Measurements from ENCODE around the gene CLCA4. TPM values are rescaled to one million over a fixed set of nuclear protein-coding genes. Genes with fewer than 3 reads are reported as not detected.

CLCA4 gene
- total and polyA plus RNA-seq, 10 of the 15 experiments (the other 5 are each of a cell fraction or from before 2014, with no cell fraction given) = 0.01 to 0.08 TPM; not detected in 8

GRCh38 chr1:86520789-86521521 is 25.9 kb upstream of the CLCA4 start:
- ATAC-seq (no peak), DNase-seq (ENCODE audit: low read depth, low spot score) (no peak), FAIRE-seq (no peak)
- Histone ChIP-seq H2AFZ (ENCODE audit: control insufficient read depth, low read depth, low read length) (no peak overlapping the region), H3K4me3 (no peak overlapping the region), H3K27me3 (replicated peaks in 1 of 2; ENCODE audit: control insufficient read depth in 2 of 2, insufficient read depth in 2 of 2, low read length in 1 of 2) (no peaks in the 10 kb centered on the region), H3K4me2 (ENCODE audit: control insufficient read depth, insufficient read depth) (no peak overlapping the region), H4K20me1 (ENCODE audit: control insufficient read depth, insufficient read depth) (no peaks in the 10 kb centered on the region), H3K9me3 (replicated peaks; ENCODE audit: control insufficient read depth, insufficient read depth, low read length) (no peaks in the 10 kb centered on the region), H3K9ac (ENCODE audit: control insufficient read depth, insufficient read depth, low read length) (no peak overlapping the region), H3K27ac (ENCODE audit: control insufficient read depth, insufficient read depth) (no peak overlapping the region), H3K4me1 (ENCODE audit: control insufficient read depth, insufficient read depth, low read length) (no peaks in the 10 kb centered on the region), H3K79me2 (ENCODE audit: control insufficient read depth, insufficient read depth, low read length) (no peaks in the 10 kb centered on the region), H3K36me3 (ENCODE audit: control insufficient read depth in 2 of 2, insufficient read depth in 2 of 2, low read length in 1 of 2) (no peaks in the 10 kb centered on the region)
- RAD21 ChIA-PET (ENCODE audit: unreplicated experiment) = no interaction called here
- POLR2A ChIA-PET = no interaction called here
- CTCF ChIA-PET = interaction anchor here (0.6 to 3.6 kb wide), 5 partner anchors 12 to 141 kb away, joined by 3 to 22 read pairs (median 5); no protein-coding TSS in a partner anchor
- SMC1A ChIA-PET (ENCODE audit: uncharacterized antibody, unreplicated experiment) = interaction anchor here (1.1 kb wide), 1 partner anchor 19 kb away, joined by 5 read pairs; no protein-coding TSS in a partner anchor
- intact Hi-C loops (cut with micrococcal nuclease; ENCODE audit: unreplicated experiment) = no loop called here
- TF ChIP-seq GATAD2B (conservative IDR thresholded peaks at IDR 0.05; ENCODE audit: low read depth) (no peak), YY1 (IDR thresholded peaks at IDR 0.05; ENCODE audit: low read depth, low read length) (no peak), CHD4 (IDR thresholded peaks at IDR 0.05) (no peak), CHD2 (IDR thresholded peaks at IDR 0.05; ENCODE audit: borderline replicate concordance, low read depth, low read length) (no peak), MYC (IDR thresholded peaks at IDR 0.05; ENCODE audit: insufficient read depth, insufficient read length, insufficient replicate concordance, low read length, severe bottlenecking) (no peak), NKRF (conservative IDR thresholded peaks at IDR 0.05) (no peak), POLR2AphosphoS2 (IDR thresholded peaks at IDR 0.05; ENCODE audit: low read depth, low read length) (no peak), LARP7 (IDR thresholded peaks at IDR 0.05) (no peak), MEF2A (IDR thresholded peaks at IDR 0.05; ENCODE audit: insufficient read depth, low read depth, low read length) (no peak), SUZ12 (IDR thresholded peaks at IDR 0.05; ENCODE audit: unreplicated experiment) (no peak), MTA2 (IDR thresholded peaks at IDR 0.05; ENCODE audit: low read depth) (no peak), ETV6 (conservative IDR thresholded peaks at IDR 0.05 in 1 of 2, IDR thresholded peaks at IDR 0.05 in 1 of 2; ENCODE audit: borderline replicate concordance in 1 of 2, low read depth in 1 of 2) (no peak), BCL11A (IDR thresholded peaks at IDR 0.05; ENCODE audit: low read depth, low read length) (no peak), STAT1 (conservative IDR thresholded peaks at IDR 0.05) (no peak), ATF7 (IDR thresholded peaks at IDR 0.05; ENCODE audit: low read depth) (no peak), ZNF274 (IDR thresholded peaks at IDR 0.05; ENCODE audit: insufficient read depth, insufficient read length) (no peak), NR2C2 (IDR thresholded peaks at IDR 0.05; ENCODE audit: borderline replicate concordance, control insufficient read depth, insufficient read length, low read depth) (no peak)
- 28% methylated on average over 4 of the region's 4 CpGs for WGBS (ENCODE audit: insufficient coverage, insufficient replicate concordance, low lambda C conversion rate, missing lambda C conversion rate)
- BruUV-seq (replicated peaks) = no TSS peak
- in situ Hi-C loops (cut with MboI) = loop anchor here (25.0 kb wide), 1 partner anchor 566 kb away; no protein-coding TSS in a partner anchor

Measured in GM12878 (cell line).